PFSK-1 (cell line): ENCODE data around the gene MAP3K19.

Experiments
- POLR2AphosphoS5 ChIP-seq: IDR thresholded peaks from 2 replicates; pipeline ENCODE4 v1.6.1; 2012; ENCODE audit warnings: low read depth, mild to moderate bottlenecking, control low read depth, low read length, moderate library complexity
- SIN3A ChIP-seq: IDR thresholded peaks from 2 replicates; pipeline ENCODE4 v1.6.1; 2012; ENCODE audit warnings: mild to moderate bottlenecking, low read length, moderate library complexity, borderline replicate concordance; ENCODE audit not compliant: insufficient read depth
- TF ChIP-seq, protein P1 (sequence below), 2 experiments: IDR thresholded peaks; 2 replicates each; pipeline versions ENCODE4 v1.6.1 to v1.8.0; 2011 to 2012; ENCODE audit warnings: low read depth in 2 of 2, low read length in 2 of 2, control low read depth in 1 of 2, inconsistent platforms in 1 of 2, mild to moderate bottlenecking in 1 of 2, moderate library complexity in 1 of 2; ENCODE audit not compliant: insufficient read depth in 1 of 2

DNA sequence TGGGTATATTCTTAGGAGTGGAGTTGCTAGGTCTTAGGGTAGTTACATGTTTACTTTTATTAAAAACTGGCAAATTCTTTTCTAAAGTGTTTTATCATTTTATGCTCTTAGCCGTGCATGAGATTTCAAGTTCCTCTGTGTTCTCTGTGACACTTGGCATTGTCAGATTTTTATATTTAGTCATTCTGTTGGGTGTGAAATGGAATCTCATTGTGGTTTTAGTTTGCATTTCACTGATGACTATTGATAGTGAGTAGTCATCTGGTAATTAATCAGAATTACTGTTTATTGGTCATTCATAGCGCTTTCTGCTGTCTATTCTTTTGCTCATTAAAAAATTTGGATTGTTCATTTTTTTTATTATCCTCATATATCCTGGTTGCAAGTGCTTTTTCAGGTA, 39.0 kb upstream of the MAP3K19 start:
- TF ChIP-seq, protein P1, sequence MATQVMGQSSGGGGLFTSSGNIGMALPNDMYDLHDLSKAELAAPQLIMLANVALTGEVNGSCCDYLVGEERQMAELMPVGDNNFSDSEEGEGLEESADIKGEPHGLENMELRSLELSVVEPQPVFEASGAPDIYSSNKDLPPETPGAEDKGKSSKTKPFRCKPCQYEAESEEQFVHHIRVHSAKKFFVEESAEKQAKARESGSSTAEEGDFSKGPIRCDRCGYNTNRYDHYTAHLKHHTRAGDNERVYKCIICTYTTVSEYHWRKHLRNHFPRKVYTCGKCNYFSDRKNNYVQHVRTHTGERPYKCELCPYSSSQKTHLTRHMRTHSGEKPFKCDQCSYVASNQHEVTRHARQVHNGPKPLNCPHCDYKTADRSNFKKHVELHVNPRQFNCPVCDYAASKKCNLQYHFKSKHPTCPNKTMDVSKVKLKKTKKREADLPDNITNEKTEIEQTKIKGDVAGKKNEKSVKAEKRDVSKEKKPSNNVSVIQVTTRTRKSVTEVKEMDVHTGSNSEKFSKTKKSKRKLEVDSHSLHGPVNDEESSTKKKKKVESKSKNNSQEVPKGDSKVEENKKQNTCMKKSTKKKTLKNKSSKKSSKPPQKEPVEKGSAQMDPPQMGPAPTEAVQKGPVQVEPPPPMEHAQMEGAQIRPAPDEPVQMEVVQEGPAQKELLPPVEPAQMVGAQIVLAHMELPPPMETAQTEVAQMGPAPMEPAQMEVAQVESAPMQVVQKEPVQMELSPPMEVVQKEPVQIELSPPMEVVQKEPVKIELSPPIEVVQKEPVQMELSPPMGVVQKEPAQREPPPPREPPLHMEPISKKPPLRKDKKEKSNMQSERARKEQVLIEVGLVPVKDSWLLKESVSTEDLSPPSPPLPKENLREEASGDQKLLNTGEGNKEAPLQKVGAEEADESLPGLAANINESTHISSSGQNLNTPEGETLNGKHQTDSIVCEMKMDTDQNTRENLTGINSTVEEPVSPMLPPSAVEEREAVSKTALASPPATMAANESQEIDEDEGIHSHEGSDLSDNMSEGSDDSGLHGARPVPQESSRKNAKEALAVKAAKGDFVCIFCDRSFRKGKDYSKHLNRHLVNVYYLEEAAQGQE (IDR thresholded peaks at IDR 0.05; ENCODE audit: insufficient read depth in 1 of 2, low read depth in 2 of 2, low read length in 2 of 2): no peak
- TF ChIP-seq POLR2AphosphoS5: no peak
- no peak for TF ChIP-seq SIN3A
